ENCODE results near the gene ARHGDIG. TPM values are rescaled to one million over a fixed set of nuclear protein-coding genes. Genes with fewer than 3 reads are reported as not detected.
"Not testable (repeated sequence)": the region's sequence is repeated elsewhere in the genome, so short reads cannot be mapped to it uniquely, and the experiment has no call there.

Gene ARHGDIG
- total and polyA plus RNA-seq, 2 donors (not counting 3 experiments of a cell fraction or from before 2014, with no cell fraction given) = 0.93 to 2.2 TPM

GRCh38 chr16:255183-255582 lies 25.2 kb upstream of the ARHGDIG start:
- no TSS peak for BruUV-seq (replicated peaks)

GRCh38 chr16:258091-258490 lies 22.3 kb upstream of the ARHGDIG start:
- peaks cover 0 to 16% of the 10 kb centered on the region in 2 experiments for H3K36me3 ChIP-seq (ENCODE audit: control insufficient read depth in 2 of 2, extremely low read depth in 1 of 2, insufficient read depth in 2 of 2, low read length in 2 of 2)
- POLR2A ChIA-PET; H3K4me1 ChIP-seq (ENCODE audit: control insufficient read depth, extremely low read depth, insufficient read depth, low read length); intact Hi-C loops (cut with micrococcal nuclease); H3K27ac ChIP-seq (ENCODE audit: insufficient read depth, low read depth, low read length); dilution Hi-C loops (cut with MboI; ENCODE audit: extremely low pct_ligation_motif_present, low sequenced_read_pairs); H4K20me1 ChIP-seq (replicated peaks; ENCODE audit: control insufficient read depth, extremely low read depth, insufficient read depth, low read length); H2AFZ ChIP-seq (ENCODE audit: low read depth, low read length); H3K4me2 ChIP-seq (ENCODE audit: insufficient read depth, low read length); H3K9me3 ChIP-seq (replicated peaks; ENCODE audit: control insufficient read depth, insufficient read depth, low read length); DNase-seq (ENCODE audit: low read depth, low spot score); H3K9ac ChIP-seq (replicated peaks; ENCODE audit: extremely low read depth, insufficient read depth, low read length); BruUV-seq (replicated peaks); FAIRE-seq; H3K4me3 ChIP-seq (replicated peaks in 1 of 3; ENCODE audit: insufficient read depth in 1 of 3, low read depth in 1 of 3, low read length in 3 of 3); CTCF ChIA-PET; H3K79me2 ChIP-seq (ENCODE audit: control insufficient read depth, insufficient read depth, low read length); H3K9me1 ChIP-seq (replicated peaks; ENCODE audit: control insufficient read depth, extremely low read depth, insufficient read depth, low read length); H3K27me3 ChIP-seq (ENCODE audit: control insufficient read depth in 2 of 2, insufficient read depth in 2 of 2, low read length in 2 of 2): not testable (repeated sequence)

More at GRCh38 chr16:255183-255582, 25.2 kb upstream of the ARHGDIG start:
- ChIA-PET CTCF (no interaction called here), POLR2A (no interaction called here)
- dilution Hi-C loops (cut with MboI; ENCODE audit: extremely low pct_ligation_motif_present, low sequenced_read_pairs) (no loop called here), intact Hi-C loops (cut with micrococcal nuclease) (no loop called here)
- FAIRE-seq = no peak
- Histone ChIP-seq H3K9me1 (replicated peaks; ENCODE audit: control insufficient read depth, extremely low read depth, insufficient read depth, low read length) (no peaks in the 10 kb centered on the region), H3K4me1 (ENCODE audit: control insufficient read depth, extremely low read depth, insufficient read depth, low read length) (peaks cover 12% of the 10 kb centered on the region), H3K4me3 (replicated peaks in 1 of 3; ENCODE audit: insufficient read depth in 1 of 3, low read depth in 1 of 3, low read length in 3 of 3) (no peak overlapping the region), H3K9me3 (replicated peaks; ENCODE audit: control insufficient read depth, insufficient read depth, low read length) (no peaks in the 10 kb centered on the region), H3K27ac (ENCODE audit: insufficient read depth, low read depth, low read length) (no peak overlapping the region), H3K4me2 (ENCODE audit: insufficient read depth, low read length) (no peak overlapping the region), H3K27me3 (ENCODE audit: control insufficient read depth in 2 of 2, insufficient read depth in 2 of 2, low read length in 2 of 2) (no peaks in the 10 kb centered on the region), H4K20me1 (replicated peaks; ENCODE audit: control insufficient read depth, extremely low read depth, insufficient read depth, low read length) (no peaks in the 10 kb centered on the region), H2AFZ (ENCODE audit: low read depth, low read length) (no peak overlapping the region), H3K36me3 (ENCODE audit: control insufficient read depth in 2 of 2, extremely low read depth in 1 of 2, insufficient read depth in 2 of 2, low read length in 2 of 2) (peaks cover 0 to 7% of the 10 kb centered on the region in 2 experiments), H3K79me2 (ENCODE audit: control insufficient read depth, insufficient read depth, low read length) (no peaks in the 10 kb centered on the region), H3K9ac (replicated peaks; ENCODE audit: extremely low read depth, insufficient read depth, low read length) (no peak overlapping the region)
- DNase-seq (ENCODE audit: low read depth, low spot score) = no peak
- TF ChIP-seq MAX (IDR thresholded peaks at IDR 0.05; ENCODE audit: insufficient read depth, insufficient read length) (no peak), EZH2 (IDR thresholded peaks at IDR 0.05; ENCODE audit: borderline replicate concordance, low read depth, low read length, severe bottlenecking) (no peak), GATA2 (IDR thresholded peaks at IDR 0.05; ENCODE audit: insufficient read depth, insufficient read length, low read depth, low read length) (no peak), JUN (IDR thresholded peaks at IDR 0.05; ENCODE audit: borderline replicate concordance, insufficient read depth, insufficient read length, low read depth) (no peak), MYC (IDR thresholded peaks at IDR 0.05; ENCODE audit: low read depth, low read length) (no peak), POLR2A (IDR thresholded peaks at IDR 0.05; ENCODE audit: low read depth, low read length) (no peak), POLR2AphosphoS5 (IDR thresholded peaks at IDR 0.05; ENCODE audit: insufficient read depth, low read depth, low read length) (no peak), CTCF (IDR thresholded peaks at IDR 0.05; ENCODE audit: extremely low read depth in 1 of 2, insufficient read depth in 1 of 2, low read depth in 1 of 2, low read length in 2 of 2) (no peak), FOS (IDR thresholded peaks at IDR 0.05; ENCODE audit: borderline replicate concordance, insufficient read depth, low read length) (no peak)

Measured in endothelial cell of umbilical vein (primary cell).